Bone marrow (tissue), 2 donors: ENCODE results near the gene TNRC6B.
"Not testable (repeated sequence)": the region's sequence is repeated elsewhere in the genome, so short reads cannot be mapped to it uniquely, and the experiment has no call there.

Source experiments
- DNase-seq, 2 donors: peaks; one replicate each; lab custom pipeline; 2025; lab: John Stamatoyannopoulos, UW

TNRC6B gene

GRCh38 chr22:40364431-40364830 lies 186.7 kb downstream of the TNRC6B start:
- no peak for DNase-seq

DNA sequence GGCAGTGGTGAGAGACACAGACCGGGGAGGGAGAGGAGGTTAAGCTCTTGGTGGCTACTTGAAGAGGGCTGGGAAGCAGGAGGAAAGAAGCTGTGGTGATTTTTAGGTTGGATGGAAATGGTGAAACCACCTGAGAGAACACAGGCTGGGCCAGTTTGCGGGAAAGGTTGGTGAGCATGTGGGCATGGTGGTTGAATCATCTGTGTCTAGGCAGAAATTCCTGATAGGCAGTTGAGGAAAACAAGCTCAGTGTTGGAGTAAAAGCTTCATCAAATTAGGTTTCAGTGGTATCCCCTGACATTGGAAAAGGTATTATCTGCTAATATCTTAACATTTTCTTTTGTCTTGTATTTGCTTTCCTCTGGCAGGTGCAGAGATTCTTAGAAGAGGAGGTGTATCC lies 188.3 kb downstream of the TNRC6B start:
- DNase-seq: no peak

DNA sequence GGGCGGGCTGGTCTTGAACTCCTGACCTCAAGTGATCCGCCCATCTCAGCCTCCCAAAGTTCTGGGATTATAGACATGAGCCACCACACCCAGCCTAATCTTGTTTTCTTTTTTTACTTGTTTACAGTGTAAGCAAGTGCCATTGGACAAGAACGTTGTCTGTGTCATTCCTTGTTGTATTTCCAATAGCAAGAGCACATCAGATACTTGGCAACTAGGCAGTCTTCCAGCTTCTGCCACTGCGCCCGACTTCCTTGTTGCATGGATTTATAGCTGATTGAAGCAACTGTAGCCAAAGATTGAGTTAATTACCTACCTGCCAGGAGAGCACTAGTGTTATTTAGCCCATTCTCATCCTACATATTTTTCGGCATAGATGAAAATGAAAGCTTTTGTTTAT lies 189.6 kb downstream of the TNRC6B start:
- no peak for DNase-seq

- DNase-seq: no peak
Measured at GRCh38 chr22:40368016-40368415, 190.3 kb downstream of the TNRC6B start.

- DNase-seq: no peak
Measured at GRCh38 chr22:40368836-40369235, 191.1 kb downstream of the TNRC6B start.

GRCh38 chr22:40374567-40374966 lies 196.8 kb downstream of the TNRC6B start:
- no peak for DNase-seq

GRCh38 chr22:40376149-40376548 lies 198.4 kb downstream of the TNRC6B start:
- no peak for DNase-seq

DNA sequence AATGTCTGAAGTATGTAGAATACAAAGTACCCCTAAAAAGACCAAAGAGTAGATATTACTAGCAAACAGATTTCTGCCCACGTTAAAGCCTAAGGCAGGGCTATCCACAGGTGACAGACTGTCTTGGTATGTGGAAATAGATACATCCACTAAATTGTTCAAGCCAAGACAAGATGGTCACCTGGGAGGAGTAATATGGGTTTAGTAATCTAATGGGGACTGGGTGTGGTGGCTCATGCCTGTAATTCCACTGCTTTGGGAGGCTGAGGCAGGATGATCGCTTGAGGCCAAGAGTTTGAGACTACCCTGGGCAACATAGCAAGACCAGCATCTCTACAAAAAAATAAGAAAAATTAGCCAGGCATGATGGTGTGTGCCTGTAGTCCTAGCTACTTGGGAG lies 200.2 kb downstream of the TNRC6B start:
- no peak for DNase-seq

- not testable (repeated sequence) for DNase-seq
Measured at GRCh38 chr22:40378448-40378847, 200.7 kb downstream of the TNRC6B start.

GRCh38 chr22:40381461-40381860 lies 203.7 kb downstream of the TNRC6B start:
- no peak for DNase-seq

GRCh38 chr22:40383905-40384304 lies 206.2 kb downstream of the TNRC6B start:
- peak in 1 of 2 donors; percentile 10 for DNase-seq

- peak in 1 of 2 donors; percentile 75 for DNase-seq
Measured at GRCh38 chr22:40385036-40385782, 207.5 kb downstream of the TNRC6B start.
